ENCODE data around the gene FZD4. TPM values are rescaled to one million over a fixed set of nuclear protein-coding genes. Genes with fewer than 3 reads are reported as not detected.

FZD4 gene
- total and polyA plus RNA-seq, 9 donors = 14.0 to 53.5 (median 23.3) TPM

DNA sequence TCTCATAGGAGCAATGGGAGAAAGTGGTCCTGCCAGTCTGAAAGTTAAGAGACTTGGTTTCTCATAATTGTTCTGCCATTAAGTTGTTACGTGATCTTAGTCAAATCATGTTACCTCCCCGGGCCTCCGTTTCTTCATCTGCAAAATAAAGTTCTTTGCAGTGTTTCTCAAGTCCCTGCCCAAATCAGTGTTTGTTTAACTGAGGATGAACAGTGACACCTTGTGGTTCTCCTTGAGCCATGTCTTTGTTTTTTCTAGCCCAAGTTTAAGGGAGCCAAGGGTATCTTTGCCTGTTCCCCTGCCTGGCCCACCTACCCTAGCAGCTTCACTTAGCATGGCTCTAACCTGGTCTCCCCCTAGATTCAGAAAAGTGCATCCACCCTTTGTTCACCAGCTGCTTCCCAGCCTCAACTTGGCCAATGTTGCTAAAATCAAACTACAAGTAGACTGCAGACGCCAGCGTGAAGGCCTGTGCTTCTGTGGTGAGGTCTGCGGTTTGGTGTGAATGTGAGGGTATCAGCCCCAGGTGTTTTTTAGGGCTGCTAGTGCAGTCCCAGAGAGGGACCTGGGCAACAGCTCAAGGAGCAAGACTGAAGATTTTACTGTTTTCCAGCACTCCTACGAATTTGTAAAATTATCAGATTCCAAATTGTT, 35.5 kb downstream of the FZD4 start:
- intact Hi-C loops (cut with DNase I) = loop anchor here in 2 of 4 donors (1.0 to 5.0 kb wide), 2 partner anchors 49 to 52 kb away; no protein-coding TSS in a partner anchor
- H3K4me1 ChIP-seq (ENCODE audit: insufficient read depth) = peaks cover 10% of the 10 kb centered on the region
- TF ChIP-seq POLR2A (IDR thresholded peaks at IDR 0.05) = no peak
- peak; percentile 19 to 69 (median 65) for TF ChIP-seq CTCF (IDR thresholded peaks at IDR 0.05)
- TF ChIP-seq EP300 (IDR thresholded peaks at IDR 0.05) = no peak
- 55 to 63% (median 61%) methylated on average over 7 of the region's 7 CpGs for WGBS, 3 donors
- no peak for DNase-seq
- H3K27me3 ChIP-seq = no peaks in the 10 kb centered on the region
- no peak overlapping the region for H3K4me3 ChIP-seq
- H3K9me3 ChIP-seq = no peaks in the 10 kb centered on the region
- H3K27ac ChIP-seq = peak overlapping the region in 1 of 2 donors; percentile 22
- H3K36me3 ChIP-seq = no peaks in the 10 kb centered on the region

DNA sequence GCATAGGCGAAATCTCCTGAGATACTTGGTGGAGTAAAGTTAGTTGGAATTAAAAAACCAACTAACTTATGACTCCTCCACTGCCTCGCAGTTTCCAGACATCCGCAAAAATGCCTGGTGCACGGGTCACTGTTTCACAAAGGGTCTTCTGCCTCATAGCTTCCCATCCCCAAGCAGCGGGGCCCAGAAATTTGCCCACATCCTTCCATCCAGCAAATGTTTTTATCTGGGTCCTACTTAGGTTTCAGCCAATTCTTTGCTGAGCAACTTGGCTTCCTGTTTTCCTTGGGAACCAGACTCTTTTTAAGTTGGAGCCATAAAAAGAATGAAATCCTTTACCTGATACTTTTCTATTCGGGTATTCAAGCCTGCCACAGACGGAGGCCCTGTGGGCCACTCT, 36.2 kb downstream of the FZD4 start:
- Histone ChIP-seq H3K27me3 (no peaks in the 10 kb centered on the region), H3K4me1 (ENCODE audit: insufficient read depth) (peaks cover 7% of the 10 kb centered on the region), H3K36me3 (no peaks in the 10 kb centered on the region), H3K9me3 (no peaks in the 10 kb centered on the region), H3K4me3 (no peak overlapping the region), H3K27ac (peak overlapping the region in 1 of 2 donors; percentile 22)
- WGBS, 3 donors = 54 to 68% (median 67%) methylated on average over 7 of the region's 7 CpGs
- no peak for DNase-seq
- intact Hi-C loops (cut with DNase I) = loop anchor here in 2 of 4 donors (1.0 to 5.0 kb wide), 2 partner anchors 49 to 52 kb away; no protein-coding TSS in a partner anchor
- no peak for TF ChIP-seq CTCF (IDR thresholded peaks at IDR 0.05)
- TF ChIP-seq EP300 (IDR thresholded peaks at IDR 0.05) = no peak
- TF ChIP-seq POLR2A (IDR thresholded peaks at IDR 0.05) = no peak

DNA sequence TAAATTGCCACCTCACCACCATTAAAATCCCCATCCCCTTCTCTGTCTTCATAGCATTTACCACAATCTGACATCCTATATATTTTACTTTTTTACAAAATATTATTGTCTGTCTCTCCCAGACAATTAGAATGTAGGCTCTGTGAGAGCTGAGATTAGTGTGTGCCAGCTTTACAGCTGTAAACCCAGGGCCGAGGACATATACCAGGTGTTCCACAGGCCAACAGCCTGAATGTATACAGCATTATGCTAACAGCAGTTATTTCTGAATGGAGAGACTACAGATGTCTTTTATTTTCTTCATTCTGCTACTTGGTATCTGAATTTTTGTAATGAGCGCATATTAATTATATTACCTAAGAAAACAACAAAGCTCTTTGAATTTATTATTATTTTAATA, 36.7 kb downstream of the FZD4 start:
- no peak for DNase-seq
- intact Hi-C loops (cut with DNase I) = loop anchor here in 1 of 4 donors (5.0 kb wide), 1 partner anchor 51 kb away; no protein-coding TSS in a partner anchor
- Histone ChIP-seq H3K36me3 (no peaks in the 10 kb centered on the region), H3K9me3 (no peaks in the 10 kb centered on the region), H3K4me1 (ENCODE audit: insufficient read depth) (peaks cover 6% of the 10 kb centered on the region), H3K27ac (peak overlapping the region in 1 of 2 donors; percentile 22), H3K27me3 (no peaks in the 10 kb centered on the region), H3K4me3 (no peak overlapping the region)
- 71 to 73% (median 72%) methylated on average over 2 of the region's 2 CpGs for WGBS, 3 donors
- TF ChIP-seq CTCF (IDR thresholded peaks at IDR 0.05) = no peak
- no peak for TF ChIP-seq POLR2A (IDR thresholded peaks at IDR 0.05)
- no peak for TF ChIP-seq EP300 (IDR thresholded peaks at IDR 0.05)

GRCh38 chr11:86917589-86917988, 37.6 kb downstream of the FZD4 start:
- intact Hi-C loops (cut with DNase I) = loop anchor here in 1 of 4 donors (5.0 kb wide), 1 partner anchor 50 kb away; no protein-coding TSS in a partner anchor
- TF ChIP-seq CTCF (IDR thresholded peaks at IDR 0.05) (no peak), EP300 (IDR thresholded peaks at IDR 0.05) (no peak), POLR2A (IDR thresholded peaks at IDR 0.05) (no peak)
- WGBS, 3 donors = 87 to 93% (median 91%) methylated on average over 2 of the region's 2 CpGs
- Histone ChIP-seq H3K27me3 (no peaks in the 10 kb centered on the region), H3K27ac (no peak overlapping the region), H3K4me1 (ENCODE audit: insufficient read depth) (peaks cover 6% of the 10 kb centered on the region), H3K36me3 (no peaks in the 10 kb centered on the region), H3K4me3 (no peak overlapping the region), H3K9me3 (no peaks in the 10 kb centered on the region)
- no peak for DNase-seq

Data from ovary (tissue), 9 donors.